ENCODE data around the gene GNAI3.

- TF ChIP-seq CTCF (IDR thresholded peaks at IDR 0.05) = no peak
- no peak for TF ChIP-seq POLR2A (IDR thresholded peaks at IDR 0.05)
Observed at GRCh38 chr1:109499081-109499480, 49.3 kb upstream of the GNAI3 start.
